GM12878 (cell line): ENCODE results near the gene KPNA1. TPM values are rescaled to one million over a fixed set of nuclear protein-coding genes. Genes with fewer than 3 reads are reported as not detected.

ENCODE experiments used
- ATAC-seq: fragments of 200-7000 bp; cut with Tn5 transposase; 3 replicates; pipeline ENCODE4 v1.9.1; 2020; ENCODE audit warnings: mild to moderate bottlenecking, moderate library complexity
- BruUV-seq: library from RNA; stranded (reverse); fragments of 400-500 nt; replicated peaks from 2 replicates; lab custom pipeline; 2021; lab: Mats Ljungman, UMichigan
- CTCF ChIA-PET: fragments of 300-600 bp; sonication (Branson Sonifier 250); formaldehyde crosslinking; extraction: SDS; loops from one replicate; lab custom pipeline; 2021; ENCODE audit warnings: inconsistent platforms; lab: Yijun Ruan, JAX
- POLR2A ChIA-PET: fragments of 350-600 bp; formaldehyde crosslinking; extraction: SDS; loops from one replicate; lab custom pipeline; 2021; ENCODE audit warnings: inconsistent platforms; lab: Charles Lee
- RAD21 ChIA-PET: fragments of 300-600 bp; sonication (Branson Sonifier 250); formaldehyde crosslinking; loops from one replicate; lab custom pipeline; 2023; ENCODE audit warnings: antibody characterized with exemption; ENCODE audit not compliant: unreplicated experiment; lab: Charles Lee
- SMC1A ChIA-PET: fragments of 300-600 bp; sonication (Branson Sonifier 250); formaldehyde crosslinking; loops from one replicate; lab custom pipeline; 2023; ENCODE audit not compliant: unreplicated experiment, uncharacterized antibody; lab: Charles Lee
- DNase-seq: peaks from one replicate; pipeline ENCODE4 v3.0.0-alpha.2; 2011; ENCODE audit warnings: low read depth, low spot score
- FAIRE-seq: peaks from 3 replicates; lab custom pipeline; 2011; peaks lifted over from hg19 to GRCh38; lab: Jason Lieb, UNC
- H2AFZ ChIP-seq: 2 replicates; pipeline ENCODE4 v1.6.0; 2011; ENCODE audit warnings: low read depth, low read length, control low read depth; ENCODE audit not compliant: control insufficient read depth
- H3K27ac ChIP-seq: 2 replicates; pipeline ENCODE4 v1.5.1; 2011; ENCODE audit warnings: control low read depth; ENCODE audit not compliant: control insufficient read depth, insufficient read depth
- H3K27me3 ChIP-seq, 2 experiments: replicated peaks in 1 of 2; 2 replicates each; pipeline versions ENCODE4 v1.6.0 to v1.6.1; 2011; ENCODE audit warnings: low read length in 1 of 2; ENCODE audit not compliant: control insufficient read depth in 2 of 2, insufficient read depth in 2 of 2
- H3K36me3 ChIP-seq, 2 experiments: 2 replicates each; pipeline ENCODE4 v1.5.1; 2011; ENCODE audit warnings: low read length in 1 of 2; ENCODE audit not compliant: control insufficient read depth in 2 of 2, insufficient read depth in 2 of 2
- H3K4me1 ChIP-seq: 2 replicates; pipeline ENCODE4 v1.6.1; 2011; ENCODE audit warnings: mild to moderate bottlenecking, low read length, moderate library complexity, mixed read lengths; ENCODE audit not compliant: control insufficient read depth, insufficient read depth
- H3K4me2 ChIP-seq: 2 replicates; pipeline ENCODE4 v1.6.0; 2011; ENCODE audit warnings: control low read depth; ENCODE audit not compliant: control insufficient read depth, insufficient read depth
- H3K4me3 ChIP-seq: fragments of 200-600 bp; sonication (generic); 2 replicates; pipeline ENCODE4 v1.5.1; 2016
- H3K79me2 ChIP-seq: 2 replicates; pipeline ENCODE4 v1.6.0; 2011; ENCODE audit warnings: low read length; ENCODE audit not compliant: control insufficient read depth, insufficient read depth
- H3K9ac ChIP-seq: 2 replicates; pipeline ENCODE4 v1.8.0; 2011; ENCODE audit warnings: low read length, control low read depth, mixed read lengths; ENCODE audit not compliant: control insufficient read depth, insufficient read depth
- H3K9me3 ChIP-seq: replicated peaks from 3 replicates; pipeline ENCODE4 v1.5.1; 2011; ENCODE audit warnings: mild to moderate bottlenecking, low read length; ENCODE audit not compliant: control insufficient read depth, insufficient read depth
- H4K20me1 ChIP-seq: 2 replicates; pipeline ENCODE4 v1.6.0; 2011; ENCODE audit not compliant: control insufficient read depth, insufficient read depth
- ASH2L ChIP-seq: fragments of 300-600, 200-600 bp; sonication (generic); IDR thresholded peaks from 2 replicates; pipeline ENCODE4 v1.6.1; 2017; ENCODE audit warnings: low read depth, mild to moderate bottlenecking, borderline replicate concordance
- BACH1 ChIP-seq: fragments of 450-650 bp; IDR thresholded peaks from 2 replicates; pipeline ENCODE4 v1.6.1; 2017; ENCODE audit warnings: mild to moderate bottlenecking, borderline replicate concordance
- IRF3 ChIP-seq: fragments of 450-650 bp; IDR thresholded peaks from 2 replicates; pipeline ENCODE4 v1.6.1; 2014; ENCODE audit warnings: mild to moderate bottlenecking
- JUNB ChIP-seq: IDR thresholded peaks from 2 replicates; pipeline ENCODE4 v1.6.1; 2016; ENCODE audit warnings: antibody characterized with exemption, mild to moderate bottlenecking
- KLF5 ChIP-seq: fragments of 450-650 bp; IDR thresholded peaks from 2 replicates; pipeline ENCODE4 v1.6.1; 2014; ENCODE audit warnings: mild to moderate bottlenecking; ENCODE audit not compliant: partially characterized antibody
- MLLT1 ChIP-seq: fragments of 450-650 bp; IDR thresholded peaks from 2 replicates; pipeline ENCODE4 v1.6.1; 2016; ENCODE audit warnings: mild to moderate bottlenecking
- MYB ChIP-seq: fragments of 150-350 bp; IDR thresholded peaks from 2 replicates; pipeline ENCODE4 v1.6.1; 2014; ENCODE audit warnings: mild to moderate bottlenecking, low read depth, low read length, borderline replicate concordance
- NR2F1 ChIP-seq: fragments of 450-650 bp; conservative IDR thresholded peaks from 2 replicates; pipeline ENCODE4 v1.6.1; 2017; ENCODE audit warnings: mild to moderate bottlenecking
- RB1 ChIP-seq: fragments of 450-650 bp; formaldehyde crosslinking; IDR thresholded peaks from 2 replicates; pipeline ENCODE4 v1.6.1; 2017; ENCODE audit warnings: mild to moderate bottlenecking, borderline replicate concordance
- RUNX3 ChIP-seq: IDR thresholded peaks from 2 replicates; pipeline ENCODE4 v1.6.1; 2012; ENCODE audit warnings: low read length, inconsistent platforms
- SIN3A ChIP-seq: IDR thresholded peaks from 2 replicates; pipeline ENCODE4 v1.6.1; 2012; ENCODE audit warnings: low read depth, low read length, improper control_type of control experiment
- STAT3 ChIP-seq: IDR thresholded peaks from 2 replicates; pipeline ENCODE4 v1.6.1; 2011; ENCODE audit warnings: low read depth, low read length, improper control_type of control experiment
- TCF7 ChIP-seq: IDR thresholded peaks from 2 replicates; pipeline ENCODE4 v1.6.1; 2014; ENCODE audit warnings: antibody characterized with exemption, borderline replicate concordance
- ZBTB33 ChIP-seq: fragments of 450-650 bp; IDR thresholded peaks from 2 replicates; pipeline ENCODE4 v1.6.1; 2017; ENCODE audit warnings: mild to moderate bottlenecking
- ZBTB40 ChIP-seq: fragments of 450-650 bp; IDR thresholded peaks from 2 replicates; pipeline ENCODE4 v1.6.1; 2016; ENCODE audit warnings: mild to moderate bottlenecking, moderate library complexity, borderline replicate concordance
- ZNF24 ChIP-seq: fragments of 450-650 bp; IDR thresholded peaks from 2 replicates; pipeline ENCODE4 v1.6.1; 2017; ENCODE audit warnings: antibody characterized with exemption, mild to moderate bottlenecking
- WGBS: methylation state at CpG from one replicate; pipeline ENCODE4 v1.1.6; 2016; ENCODE audit warnings: low lambda C conversion rate; ENCODE audit not compliant: insufficient replicate concordance, insufficient coverage; ENCODE audit errors: missing lambda C conversion rate; 5-methylcytosine and 5-hydroxymethylcytosine counted together
- in situ Hi-C: fragments of 300-500 bp; cut with MboI; formaldehyde crosslinking; loops from 9 replicates; pipeline ENCODE4 v1.14.3; 2018; ENCODE audit warnings: mixed read lengths
- intact Hi-C: fragments of 100-400 bp; cut with micrococcal nuclease; formaldehyde crosslinking; loops from one replicate; pipeline ENCODE4 v1.14.2; 2022; ENCODE audit not compliant: unreplicated experiment
- polyA plus RNA-seq, 11 experiments: library from polyadenylated mRNA; depleted of rRNA in 4 of 11; unstranded in 6 of 11; stranded (reverse) in 5 of 11; fragments of >200 nt; fragmentation: Nextera tagmentation in 4 of 11; fragmentation: Illumina TruSeq in 1 of 11; extraction: Ambion mirVana in 4 of 11; extraction: Trizol in 1 of 11; gene quantifications; 1 replicate in 1 of 11; 2 replicates in 10 of 11; pipeline versions ENCODE4 v1.2.1 to v1.2.3, GENCODE V29; 2011 to 2016; ENCODE audit warnings: inconsistent platforms in 2 of 11, missing spikeins in 2 of 11, low read depth in 1 of 11
- total RNA-seq, 4 experiments: library from RNA; depleted of rRNA in 3 of 4; stranded (reverse); fragments of >200 nt in 3 of 4; fragmentation: Illumina TruSeq in 1 of 4; extraction: Trizol in 1 of 4; gene quantifications; 2 replicates each; pipeline versions ENCODE4 v1.2.1 to v1.2.3, GENCODE V29; 2013 to 2021

Gene KPNA1
- total and polyA plus RNA-seq, 10 of the 15 experiments (the other 5 are each of a cell fraction or from before 2014, with no cell fraction given) = 8.5 to 52.7 (median 41.0) TPM

GRCh38 chr3:122515020-122515468 lies 305 bp upstream of the KPNA1 start:
- Histone ChIP-seq H3K79me2 (peaks cover 41% of the 10 kb centered on the region), H4K20me1 (no peaks in the 10 kb centered on the region), H2AFZ (peak overlapping the region; percentile 95), H3K27ac (no peak overlapping the region), H3K36me3 (no peaks in the 10 kb centered on the region), H3K4me2 (peak overlapping the region; percentile 85), H3K9me3 (no peaks in the 10 kb centered on the region), H3K4me1 (no peaks in the 10 kb centered on the region), H3K27me3 (no peaks in the 10 kb centered on the region), H3K4me3 (peak overlapping the region; percentile 82), H3K9ac (no peak overlapping the region; the same call in 1 of the 2 replicates)
- DNase-seq (no peak), FAIRE-seq (no peak), ATAC-seq (no peak)
- RAD21 ChIA-PET = interaction anchor here (0.7 to 2.3 kb wide), 14 partner anchors 9 to 165 kb away, joined by 3 to 14 read pairs (median 3); partner anchors contain the start of gene WDR5B
- BruUV-seq = no TSS peak
- in situ Hi-C loops (no loop called here), intact Hi-C loops (no loop called here)
- CTCF ChIA-PET = interaction anchor here (0.7 to 1.3 kb wide), 6 partner anchors 19 to 122 kb away, joined by 3 to 7 read pairs (median 3); partner anchors contain the start of genes DTX3L, PARP9 and WDR5B
- SMC1A ChIA-PET = interaction anchor here (0.7 to 4.1 kb wide), 9 partner anchors 11 to 258 kb away, joined by 3 to 31 read pairs (median 3); partner anchors contain the start of gene WDR5B
- POLR2A ChIA-PET = interaction anchor here (0.7 to 2.1 kb wide), 11 partner anchors 14 to 413 kb away, joined by 3 to 7 read pairs (median 3); partner anchors contain the start of gene WDR5B
- 37% methylated on average over 19 of the region's 19 CpGs for WGBS
- TF ChIP-seq IRF3 (no peak), JUNB (no peak), SIN3A (no peak), KLF5 (peak; percentile 10), NR2F1 (no peak), STAT3 (no peak), ZBTB33 (no peak), ASH2L (no peak), ZBTB40 (no peak; the same call in 1 of the 2 replicates), MLLT1 (peak; percentile 92), BACH1 (no peak), RB1 (0 out of 2 replicates have a peak, but pooled peaks have one; percentile 16), MYB (0 out of 2 replicates have a peak, but pooled peaks have one; percentile 3), RUNX3 (no peak), TCF7 (no peak), ZNF24 (peak; percentile 71; the same call in 1 of the 2 replicates)
